Esophagus squamous epithelium (tissue), 4 donors: ENCODE measurements around the gene TMEM9.

Experiments
- POLR2A ChIP-seq, 4 donors: fragments of 450-650 bp; IDR thresholded peaks; one replicate each; pipeline ENCODE4 v1.6.1; 2017; ENCODE audit warnings: antibody characterized with exemption in 4 of 4, mild to moderate bottlenecking in 4 of 4, moderate library complexity in 3 of 4
- TF ChIP-seq, protein P1 (sequence below), 6 experiments: fragments of 450-650 bp in 4 of 6; fragments of 200-600 bp in 2 of 6; sonication (generic) in 2 of 6; IDR thresholded peaks; one replicate each; pipeline ENCODE4 v1.5.1; 2016 to 2019; ENCODE audit warnings: antibody characterized with exemption in 6 of 6, mild to moderate bottlenecking in 4 of 6, moderate library complexity in 4 of 6

DNA sequence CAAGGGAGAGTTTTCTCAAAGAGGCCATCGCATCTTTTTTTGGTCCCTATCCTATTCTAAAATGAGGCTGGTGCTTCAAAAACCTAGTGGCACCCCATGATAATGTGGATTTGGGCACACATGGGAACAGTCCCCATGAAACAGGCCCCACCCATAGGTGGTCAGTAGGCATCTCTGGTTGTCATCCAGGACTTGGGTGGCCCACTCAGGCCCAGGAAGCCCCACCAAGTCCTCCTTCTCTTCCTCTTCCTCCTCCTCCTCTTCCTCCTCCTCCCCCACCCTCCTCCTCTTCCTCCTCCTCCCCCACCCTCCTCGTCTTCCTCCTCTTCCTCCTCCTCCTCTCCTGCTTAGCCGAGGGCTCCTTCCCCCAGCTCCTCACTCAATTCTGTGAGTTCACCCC is 42.6 kb downstream of the TMEM9 start:
- TF ChIP-seq, protein P1, sequence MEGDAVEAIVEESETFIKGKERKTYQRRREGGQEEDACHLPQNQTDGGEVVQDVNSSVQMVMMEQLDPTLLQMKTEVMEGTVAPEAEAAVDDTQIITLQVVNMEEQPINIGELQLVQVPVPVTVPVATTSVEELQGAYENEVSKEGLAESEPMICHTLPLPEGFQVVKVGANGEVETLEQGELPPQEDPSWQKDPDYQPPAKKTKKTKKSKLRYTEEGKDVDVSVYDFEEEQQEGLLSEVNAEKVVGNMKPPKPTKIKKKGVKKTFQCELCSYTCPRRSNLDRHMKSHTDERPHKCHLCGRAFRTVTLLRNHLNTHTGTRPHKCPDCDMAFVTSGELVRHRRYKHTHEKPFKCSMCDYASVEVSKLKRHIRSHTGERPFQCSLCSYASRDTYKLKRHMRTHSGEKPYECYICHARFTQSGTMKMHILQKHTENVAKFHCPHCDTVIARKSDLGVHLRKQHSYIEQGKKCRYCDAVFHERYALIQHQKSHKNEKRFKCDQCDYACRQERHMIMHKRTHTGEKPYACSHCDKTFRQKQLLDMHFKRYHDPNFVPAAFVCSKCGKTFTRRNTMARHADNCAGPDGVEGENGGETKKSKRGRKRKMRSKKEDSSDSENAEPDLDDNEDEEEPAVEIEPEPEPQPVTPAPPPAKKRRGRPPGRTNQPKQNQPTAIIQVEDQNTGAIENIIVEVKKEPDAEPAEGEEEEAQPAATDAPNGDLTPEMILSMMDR (IDR thresholded peaks at IDR 0.05) = no peak
- TF ChIP-seq POLR2A (IDR thresholded peaks at IDR 0.05) = no peak
